GM19372 (cell line): ENCODE data around the gene E2F2.

Experiments
- ATAC-seq: cut with Tn5 transposase; IDR thresholded peaks from one replicate; pipeline ENCODE4 v1.9.1; 2021; ENCODE audit warnings: mild to moderate bottlenecking, low read depth, moderate library complexity; ENCODE audit not compliant: unreplicated experiment

The E2F2 gene

DNA sequence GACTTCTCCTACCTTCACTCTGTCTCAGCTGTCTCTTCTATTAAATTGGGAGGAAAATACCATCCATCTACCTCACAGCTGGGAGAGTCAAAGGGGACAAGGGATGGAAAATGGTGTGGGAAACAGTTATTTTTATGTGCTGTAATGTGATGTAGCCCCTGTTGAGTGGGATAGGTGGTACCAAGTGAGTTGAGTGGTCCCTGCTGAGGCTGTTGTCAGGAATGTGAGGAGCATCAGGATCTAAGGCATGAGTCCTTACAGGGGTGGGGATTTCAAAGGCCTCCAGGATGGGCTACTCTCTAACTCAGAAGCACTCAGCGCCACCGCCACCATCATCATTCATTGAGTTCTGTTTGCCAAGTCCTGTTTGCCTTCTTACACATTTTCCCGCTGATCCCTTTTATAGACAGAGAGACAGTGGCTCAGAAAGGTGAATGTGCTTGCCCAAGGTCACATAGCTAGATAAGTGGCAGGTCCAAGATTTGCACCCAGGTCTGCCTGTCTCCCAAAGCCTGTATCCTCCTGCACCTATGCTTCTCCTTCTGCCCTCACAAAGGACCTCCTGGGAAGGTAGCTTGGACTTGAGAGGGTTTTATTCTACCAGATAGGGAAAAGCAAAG is 32.8 kb upstream of the E2F2 start:
- no peak for ATAC-seq

DNA sequence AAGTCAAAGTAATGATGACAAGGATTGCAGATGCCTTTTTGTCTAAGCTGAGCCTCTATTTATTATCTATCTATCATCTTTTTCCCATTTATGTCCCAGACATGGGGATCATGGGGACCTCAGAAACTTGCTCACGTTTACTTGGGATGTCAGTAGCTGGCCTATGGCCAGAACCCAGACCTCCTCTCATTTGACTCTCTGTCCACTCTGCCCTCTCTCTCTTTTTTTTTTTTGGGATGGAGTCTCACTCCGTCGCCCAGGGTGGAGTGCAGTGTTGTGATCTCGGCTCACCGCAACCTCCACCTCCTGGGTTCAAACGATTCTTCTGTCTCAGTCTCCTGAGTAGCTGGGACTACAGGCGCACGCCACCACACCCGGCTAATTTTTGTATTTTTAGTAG is 32.0 kb upstream of the E2F2 start:
- no peak for ATAC-seq

DNA sequence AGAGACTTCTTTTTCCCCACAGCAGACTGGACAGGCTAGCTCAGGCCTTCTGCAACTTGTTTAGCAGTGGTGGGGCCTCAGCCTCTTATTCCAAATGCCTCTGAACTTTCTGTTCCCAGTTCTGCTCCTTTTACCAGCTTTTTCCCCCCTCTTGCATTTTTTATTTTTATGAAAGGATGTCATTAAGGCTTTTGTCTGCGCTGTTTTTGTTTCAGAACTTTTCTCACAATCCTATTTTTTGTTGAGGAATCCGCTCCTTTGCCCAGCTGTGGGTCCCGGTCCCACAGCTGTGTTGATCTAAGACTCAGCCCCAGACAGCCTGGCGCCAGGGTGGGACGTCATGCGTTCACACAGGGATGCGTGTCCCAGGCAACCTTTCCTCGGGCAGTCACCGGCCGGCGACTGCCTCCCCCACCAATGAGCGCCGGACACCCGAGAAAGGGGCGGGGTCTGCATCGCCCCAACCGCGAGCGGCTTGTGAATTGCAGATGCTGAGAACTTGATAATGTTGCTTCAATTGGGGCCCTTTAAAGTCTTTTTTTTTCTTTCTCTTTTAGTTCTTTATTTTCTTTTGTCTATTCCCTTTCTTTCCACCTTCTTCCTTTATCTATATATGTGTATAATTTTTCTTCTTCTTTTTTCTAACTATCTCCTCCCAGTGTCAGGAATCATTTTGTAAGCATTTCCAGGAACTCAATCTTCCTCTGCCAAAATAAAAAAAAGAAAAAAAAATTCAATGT is 31.3 kb upstream of the E2F2 start:
- no peak for ATAC-seq

DNA sequence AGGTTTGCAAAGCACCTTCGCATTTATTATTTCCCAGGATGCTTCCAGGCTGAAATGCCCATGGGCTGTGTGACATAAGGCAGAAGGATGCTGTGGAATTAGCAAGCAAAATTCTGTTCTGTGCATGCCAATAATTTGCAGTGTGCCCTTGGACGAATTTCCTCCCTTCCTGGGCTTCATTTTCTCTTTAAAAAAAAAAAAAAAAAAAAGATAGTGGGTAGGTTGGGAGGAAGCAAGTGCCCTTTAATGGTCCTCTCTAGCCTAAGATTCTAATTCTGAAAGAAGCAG is 30.7 kb upstream of the E2F2 start:
- no peak for ATAC-seq

DNA sequence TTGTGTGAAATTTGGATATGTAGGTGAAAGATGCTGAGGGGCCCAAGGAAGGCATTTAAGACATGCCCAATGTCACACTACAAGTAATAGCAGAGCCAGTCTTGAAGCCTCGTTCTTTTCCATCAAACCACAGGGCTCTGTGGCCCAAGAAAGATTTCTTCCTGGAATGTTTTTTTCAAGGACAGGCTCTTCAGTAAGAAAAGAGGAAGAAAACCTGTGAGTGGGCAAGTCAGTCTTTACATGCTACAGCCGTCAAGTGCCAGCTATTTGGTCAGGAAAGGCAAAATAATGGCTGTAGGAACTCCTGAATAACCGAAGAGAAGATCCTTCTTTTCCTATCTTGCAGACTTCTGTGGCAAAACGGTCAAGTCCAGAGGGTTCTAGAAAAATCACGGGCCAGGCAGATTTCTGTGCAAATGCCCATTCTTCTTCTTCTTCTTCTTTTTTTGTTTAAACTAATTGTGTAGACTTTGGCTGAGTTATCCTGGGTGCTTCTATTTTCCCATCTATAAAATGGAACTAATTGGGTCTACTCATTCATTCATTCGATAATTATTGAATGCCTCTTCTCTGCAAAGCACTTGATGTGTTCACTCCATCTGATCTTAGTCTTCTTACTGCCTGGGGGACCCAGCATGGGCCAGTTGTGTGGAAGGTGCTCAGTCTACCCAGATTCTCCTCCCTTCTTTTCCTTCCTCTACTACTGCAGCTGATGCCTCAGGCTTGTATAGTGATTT is 30.2 kb upstream of the E2F2 start:
- ATAC-seq = no peak

DNA sequence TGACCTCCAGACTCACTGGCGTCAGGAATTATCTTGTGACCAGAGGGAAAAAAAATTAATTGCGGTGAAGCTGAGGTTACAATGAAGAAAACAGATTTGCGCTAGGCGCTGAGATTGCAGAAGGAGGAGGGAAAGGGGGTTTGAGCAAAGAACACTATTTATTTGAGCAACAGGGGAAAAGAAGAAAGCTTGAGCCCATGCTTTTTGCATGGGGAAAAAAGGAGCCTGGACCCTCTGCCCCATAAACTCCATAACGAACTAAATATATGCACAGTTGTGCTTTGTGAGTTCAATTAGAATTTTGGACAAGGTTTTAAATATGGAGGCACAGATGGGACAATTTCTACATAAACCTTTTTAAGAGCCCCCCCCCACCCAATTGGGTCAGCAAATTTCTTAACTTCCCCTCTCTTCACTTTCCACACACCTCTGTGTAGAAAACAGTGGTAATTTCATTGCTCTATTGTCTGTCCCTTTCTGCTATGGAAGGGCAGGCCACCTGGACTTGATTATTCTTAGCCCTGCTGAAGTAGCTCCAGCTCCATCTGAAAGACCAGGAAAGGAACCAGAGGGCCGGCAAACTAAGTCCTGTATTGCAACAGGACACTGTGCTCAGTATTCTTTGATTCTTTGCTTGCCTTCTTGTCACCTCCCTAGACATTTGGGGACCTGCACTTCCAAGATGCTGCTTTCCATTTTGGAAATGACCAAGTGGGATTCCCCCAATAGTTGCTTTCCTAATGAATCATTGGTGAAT is 29.1 kb upstream of the E2F2 start:
- no peak for ATAC-seq

DNA sequence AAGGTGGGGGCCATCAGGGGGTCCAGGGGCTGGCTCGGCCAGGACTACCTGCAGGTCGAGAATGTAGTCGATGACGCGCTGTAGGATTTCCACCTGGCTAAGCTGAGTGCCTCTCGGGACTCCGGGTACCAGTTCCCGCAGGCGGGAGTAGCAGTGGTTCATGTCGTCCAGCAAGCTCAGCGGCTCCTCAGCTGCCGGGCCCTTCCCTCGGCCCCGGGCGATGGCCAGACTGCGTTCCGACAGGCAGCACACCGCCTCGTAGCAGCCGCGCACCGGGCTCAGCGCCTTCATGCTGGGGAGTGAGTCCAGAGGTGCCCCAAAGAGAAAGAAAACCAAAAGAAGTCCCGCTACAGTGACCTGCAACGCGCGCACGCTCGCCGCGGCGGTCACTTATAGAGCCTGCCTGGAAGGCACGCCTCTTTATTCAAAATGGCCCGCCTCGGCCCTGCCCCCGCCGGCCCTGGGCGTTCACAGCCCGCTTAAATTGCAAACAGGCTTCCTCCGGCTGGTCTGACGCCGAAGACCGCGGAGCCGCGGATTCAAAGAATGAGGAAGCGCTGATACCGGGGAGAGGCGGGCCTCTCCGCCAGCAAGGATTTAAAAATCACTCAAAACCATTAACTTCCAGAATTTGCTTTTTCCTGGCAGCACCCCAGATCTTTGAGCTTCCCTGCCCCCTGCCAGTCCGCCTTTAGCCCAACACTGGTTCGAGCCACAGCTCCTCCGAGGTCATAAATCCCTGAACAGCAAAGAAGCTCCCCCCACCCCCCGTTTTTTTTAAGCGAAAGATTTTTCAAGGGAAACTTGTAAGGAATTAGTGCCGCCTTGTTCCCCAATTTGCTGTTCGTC is 28.3 kb upstream of the E2F2 start, which contains the start of gene ID3:
Gene ID3, minus strand, starts transcription at position 366 of the 849 bp plus-strand sequence. Its CDS starts 75 bp downstream, at position 291.
- ATAC-seq = peak; percentile 60

DNA sequence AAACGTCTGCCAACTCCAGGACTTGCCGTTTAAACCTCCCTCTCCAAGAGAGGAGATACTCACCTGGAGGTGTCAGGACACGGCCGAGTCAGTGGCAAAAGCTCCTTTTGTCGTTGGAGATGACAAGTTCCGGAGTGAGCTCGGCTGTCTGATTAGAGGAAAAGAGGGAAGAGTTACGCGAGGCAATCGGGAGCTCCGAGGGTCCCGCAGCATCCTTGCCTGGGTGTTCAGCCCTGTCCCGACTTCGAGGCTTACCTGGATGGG is 27.8 kb upstream of the E2F2 start:
- ATAC-seq = no peak

DNA sequence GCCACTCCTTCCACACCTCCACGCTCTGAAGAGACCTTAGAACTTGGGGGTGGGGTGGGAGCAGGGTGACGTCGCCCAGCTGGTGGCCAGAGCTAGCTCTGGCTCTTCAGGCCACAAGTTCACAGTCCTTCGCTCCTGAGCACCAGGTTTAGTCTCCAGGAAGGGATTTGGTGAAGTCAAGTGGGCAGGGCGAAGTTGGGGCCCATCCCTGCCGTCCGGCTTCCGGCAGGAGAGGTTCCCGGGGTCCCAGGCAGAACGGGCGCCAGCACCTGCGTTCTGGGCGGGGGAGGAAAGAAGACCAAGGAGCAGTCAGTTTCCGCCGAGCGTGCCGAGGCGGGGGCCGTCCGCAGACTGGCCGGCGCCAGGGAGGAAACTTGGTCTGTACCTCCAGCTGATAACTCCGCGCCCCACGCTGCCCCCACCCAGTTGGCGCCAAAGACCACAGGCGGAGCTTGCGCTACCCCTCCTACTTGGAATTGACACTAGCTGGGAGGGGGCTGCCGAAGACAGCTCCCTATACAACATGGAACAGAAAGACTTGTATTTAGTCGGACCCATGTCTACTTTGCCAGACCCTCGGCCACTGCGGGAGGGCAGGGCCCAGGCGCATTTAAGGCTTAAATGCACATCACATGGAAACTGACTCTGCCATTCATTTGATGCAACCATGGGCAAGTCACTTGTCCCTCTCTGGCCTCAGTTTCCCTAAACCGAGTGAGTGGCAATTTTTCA is 27.3 kb upstream of the E2F2 start:
- ATAC-seq = no peak

DNA sequence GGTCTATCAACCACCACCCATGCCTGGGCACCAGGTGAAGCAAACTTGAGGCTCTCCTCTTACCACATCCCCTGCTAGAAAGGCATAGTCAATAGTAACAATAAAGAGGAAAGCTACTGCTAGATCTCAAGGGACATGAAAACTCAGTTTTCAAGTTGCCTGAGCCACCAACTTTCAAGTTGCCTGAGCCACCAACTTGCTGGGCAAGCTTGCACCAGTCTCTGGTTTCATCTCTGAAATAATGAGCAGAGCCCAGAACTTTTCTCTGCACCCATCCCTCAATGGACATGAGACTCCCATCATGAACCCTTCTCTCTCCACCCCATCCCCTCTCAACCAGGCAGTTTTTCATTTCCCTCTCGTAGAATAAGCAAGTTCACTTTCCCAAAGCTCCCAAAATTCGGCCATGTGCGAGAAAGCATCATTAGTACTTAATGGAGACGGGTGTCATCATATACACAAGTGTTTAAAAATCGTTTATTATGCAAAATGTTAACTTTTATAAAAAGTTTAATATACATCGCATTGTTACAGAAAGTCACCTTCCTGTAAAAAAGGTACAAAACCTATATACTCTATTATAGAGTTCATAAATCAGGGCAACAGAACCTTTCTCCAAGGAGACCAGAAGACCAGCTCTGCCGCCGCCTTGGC is 26.6 kb upstream of the E2F2 start:
- ATAC-seq = no peak

DNA sequence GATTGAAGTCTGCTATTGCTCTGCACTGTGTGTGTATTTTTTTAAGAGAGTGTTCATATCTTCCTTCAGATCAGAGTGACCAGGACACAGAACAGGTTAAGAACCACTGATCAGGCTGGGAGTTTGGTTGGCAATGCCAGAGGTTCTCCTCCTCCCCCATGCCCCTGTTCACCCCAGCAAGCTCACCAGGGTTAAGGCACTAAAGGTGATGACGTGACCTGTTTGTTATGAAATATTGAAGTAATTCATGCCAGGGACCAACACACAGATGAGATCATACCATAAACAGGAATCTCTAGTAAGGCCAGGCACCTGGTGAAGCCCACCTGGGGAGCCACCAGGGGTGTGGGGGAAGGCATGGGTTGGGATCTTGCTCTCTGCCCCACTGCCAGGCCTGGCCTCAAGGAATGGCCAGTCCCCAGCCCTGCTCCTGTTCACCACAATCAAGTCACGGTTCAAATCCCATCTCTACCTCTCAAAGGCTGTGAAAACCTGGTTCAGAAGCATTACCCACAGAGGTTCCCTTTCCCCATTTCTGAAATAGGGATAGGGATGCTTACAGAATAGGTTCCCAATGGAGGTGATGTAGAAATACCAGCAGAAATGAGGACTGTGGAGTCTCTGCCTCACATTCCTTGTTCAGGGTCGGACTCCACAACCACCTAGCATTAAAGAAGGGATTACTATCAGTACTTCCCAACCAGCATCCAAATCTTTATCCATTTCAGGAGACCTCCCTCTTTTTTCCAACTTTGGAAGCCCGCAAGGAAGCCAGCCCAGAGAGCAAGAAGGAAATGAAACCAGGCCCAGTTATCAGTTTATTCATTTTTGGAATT is 25.8 kb upstream of the E2F2 start:
- ATAC-seq = no peak

DNA sequence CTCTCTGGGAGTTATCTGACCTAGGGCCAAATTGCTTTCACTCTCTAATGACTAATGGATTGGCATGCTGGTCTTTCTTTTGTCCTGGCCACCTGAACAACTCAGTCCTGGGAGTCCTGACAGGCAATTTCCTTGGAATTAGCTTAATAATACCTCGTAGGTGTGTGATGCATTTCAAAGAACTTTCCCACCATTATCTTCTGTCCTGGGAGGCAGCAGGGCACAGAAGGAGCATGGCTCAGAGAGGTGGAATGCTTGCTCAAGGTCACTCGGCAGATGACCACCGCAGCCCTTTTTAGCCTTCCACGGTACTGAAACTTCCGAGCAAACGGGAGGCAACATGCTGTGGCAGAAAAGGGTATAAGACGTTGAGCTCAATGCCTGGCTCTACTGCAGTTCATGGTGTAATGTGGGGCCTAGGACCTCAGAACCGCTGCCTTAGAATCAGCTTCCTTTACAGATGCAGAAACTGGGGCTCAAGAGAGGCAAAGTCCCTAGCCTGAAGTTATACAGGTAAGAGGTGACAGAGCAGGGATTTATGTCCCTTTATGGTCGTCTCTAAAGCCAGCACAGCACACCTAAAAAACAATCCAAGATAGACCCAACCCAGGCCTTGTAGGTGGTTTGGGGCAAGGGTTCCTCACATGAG is 25.1 kb upstream of the E2F2 start:
- no peak for ATAC-seq

DNA sequence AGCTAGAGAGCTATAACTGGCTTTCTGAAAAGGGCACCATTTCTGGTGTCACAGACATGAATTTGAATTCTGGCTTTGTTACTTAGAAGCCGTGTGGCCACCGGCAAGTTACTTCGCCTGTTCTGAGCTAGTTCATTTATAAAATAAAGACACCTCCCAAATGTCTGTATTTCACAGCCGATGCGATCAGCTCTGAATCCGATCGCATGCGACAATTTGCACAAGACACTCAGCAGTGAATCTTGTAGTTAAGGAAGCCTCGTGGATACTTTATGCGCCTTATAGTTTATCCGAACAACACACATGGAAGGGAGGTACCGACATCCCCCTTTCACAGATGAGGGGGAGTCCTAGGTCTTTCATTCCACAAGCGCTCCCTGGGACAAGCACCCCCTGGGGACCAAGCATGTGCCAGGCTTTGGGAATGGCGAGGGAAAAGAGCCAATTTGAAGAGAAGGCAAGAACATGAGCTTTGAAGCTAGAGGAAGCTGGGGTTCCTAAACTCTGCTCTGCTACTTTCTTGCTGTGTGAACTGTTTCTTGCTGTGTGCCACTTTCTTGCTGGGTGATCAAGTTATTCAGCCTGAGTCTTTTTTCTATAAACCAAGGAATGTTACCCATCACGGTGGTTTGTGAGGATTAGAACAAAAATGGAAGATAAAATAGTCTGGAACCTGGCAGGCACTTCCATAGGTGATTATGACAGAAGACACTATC is 24.4 kb upstream of the E2F2 start:
- ATAC-seq = no peak

DNA sequence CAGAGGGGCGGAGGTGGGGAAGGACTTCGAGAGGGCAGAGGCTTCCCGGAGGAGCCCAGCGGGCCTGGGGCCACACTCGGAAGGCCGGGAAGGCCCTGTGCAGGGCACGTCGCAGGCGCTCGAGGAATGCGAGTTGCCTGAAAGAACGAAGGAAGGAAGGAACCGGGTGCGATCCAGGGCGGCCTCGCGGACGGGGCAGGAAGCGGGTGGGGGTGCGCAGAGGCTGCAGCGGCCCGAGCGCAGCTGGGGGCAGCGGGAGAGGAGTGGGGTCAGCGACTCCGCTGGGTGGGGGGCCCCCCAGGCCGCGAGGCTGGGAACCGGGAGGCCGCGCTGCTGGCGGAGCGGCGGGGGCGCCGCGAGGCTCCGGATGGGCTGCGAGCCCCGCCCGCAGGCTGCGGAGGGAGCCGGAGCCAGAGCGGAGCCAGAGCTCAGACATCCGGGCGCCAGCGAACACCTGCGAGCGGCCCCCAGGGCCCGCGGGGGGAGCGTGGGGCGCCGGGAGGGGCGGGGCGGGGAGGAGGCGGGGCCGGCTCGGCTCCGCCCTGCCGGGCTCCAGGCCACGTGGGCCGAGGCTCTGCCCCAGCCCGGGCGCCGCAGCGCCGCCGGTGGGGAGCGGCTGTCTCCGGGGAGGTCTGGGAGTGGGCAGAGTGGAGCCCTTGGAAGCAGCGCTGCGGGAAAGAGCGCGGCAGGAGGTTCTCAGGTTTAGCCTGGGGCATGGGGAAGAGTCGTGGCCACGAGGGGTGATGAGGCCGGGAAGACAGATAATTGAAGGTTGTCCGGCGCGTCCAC is 23.6 kb upstream of the E2F2 start:
- peak; percentile 42 for ATAC-seq

DNA sequence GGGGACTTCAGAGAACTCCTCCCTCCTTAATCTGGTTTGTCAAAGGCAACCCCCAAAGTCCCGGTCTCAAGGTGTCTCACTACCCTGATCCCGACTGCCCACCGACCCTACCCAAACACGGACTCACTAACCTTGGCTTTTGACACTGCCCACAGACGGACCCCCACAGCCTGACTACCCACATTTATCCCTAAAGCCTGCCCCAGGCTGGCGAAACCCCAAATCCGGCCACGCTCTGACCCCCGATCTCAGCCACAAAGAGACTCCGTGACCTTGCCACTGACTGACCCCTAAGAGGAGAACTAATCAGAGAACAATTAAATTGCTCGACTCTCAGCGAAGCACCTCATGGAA is 23.1 kb upstream of the E2F2 start:
- ATAC-seq = no peak

DNA sequence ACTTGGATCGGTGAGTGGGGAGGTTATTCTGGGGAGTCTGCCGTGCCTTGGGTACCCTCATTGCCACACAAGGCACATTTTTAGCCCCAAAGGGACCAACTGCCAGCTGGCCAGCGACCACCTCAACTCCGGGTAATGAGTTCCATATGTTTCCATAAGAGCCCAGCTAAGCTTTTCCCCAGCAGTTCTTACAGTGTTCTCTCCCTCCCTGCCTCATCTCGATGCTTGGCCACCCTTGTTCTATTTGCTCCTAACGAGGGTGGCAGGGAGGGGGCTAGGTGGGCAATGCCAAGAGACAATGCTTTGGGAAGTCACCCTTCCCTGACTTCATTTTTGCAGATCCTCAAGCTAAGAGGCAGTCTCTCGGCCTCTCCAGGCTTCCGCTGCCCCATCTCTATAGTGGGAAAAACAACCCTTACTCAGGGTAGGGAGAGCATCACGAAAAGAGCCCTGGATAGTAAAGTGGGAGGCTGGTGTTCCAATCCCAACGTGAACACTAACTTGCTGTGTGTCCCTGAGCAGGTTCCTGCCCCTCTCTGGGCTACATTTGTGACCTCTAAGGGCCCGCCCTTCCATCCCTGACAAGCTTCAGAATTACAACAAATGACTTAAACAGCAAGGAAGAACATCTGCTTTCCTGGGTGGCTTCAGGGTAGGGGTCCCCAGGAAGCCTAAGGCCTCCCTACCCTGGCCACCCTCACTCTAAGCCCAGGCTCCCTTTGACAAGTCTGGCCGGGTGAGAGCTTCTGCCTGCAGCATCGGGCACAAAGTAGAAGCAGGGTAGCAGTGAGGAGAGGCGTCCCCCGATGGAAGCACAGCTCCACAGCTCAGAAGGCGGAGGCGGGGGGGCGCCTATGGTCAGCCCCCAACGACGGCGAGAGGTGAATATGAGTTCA is 22.4 kb upstream of the E2F2 start:
- ATAC-seq = no peak
